AG20443 (cell line): ENCODE data around the gene TAMM41.
"Not testable (repeated sequence)": the region's sequence is repeated elsewhere in the genome, so short reads cannot be mapped to it uniquely, and the experiment has no call there.

Source experiments
- DNase-seq: peaks from one replicate; pipeline ENCODE4 v3.0.0; 2012; ENCODE audit warnings: low spot score, mixed read lengths

Gene TAMM41

DNA sequence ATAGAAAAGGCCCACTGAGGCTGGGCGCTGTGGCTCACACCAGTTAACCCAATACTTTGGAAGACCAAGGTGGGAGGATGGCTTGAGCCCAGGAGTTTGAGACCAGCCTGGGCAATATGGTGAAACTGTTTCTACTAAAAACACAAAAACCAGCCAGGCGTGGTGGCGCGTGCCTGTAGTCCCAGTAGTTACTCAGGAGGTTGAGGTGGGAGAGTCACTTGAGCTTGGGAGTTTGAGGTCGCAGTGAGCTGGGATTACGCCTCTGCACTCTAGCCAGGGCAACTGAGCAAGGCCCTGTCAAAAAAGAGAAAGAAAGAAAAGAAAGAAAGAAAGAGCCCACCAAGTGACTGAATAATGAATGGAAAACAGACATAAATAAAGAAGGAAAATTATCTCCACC lies 32.0 kb downstream of the TAMM41 start:
- DNase-seq, result no peak

DNA sequence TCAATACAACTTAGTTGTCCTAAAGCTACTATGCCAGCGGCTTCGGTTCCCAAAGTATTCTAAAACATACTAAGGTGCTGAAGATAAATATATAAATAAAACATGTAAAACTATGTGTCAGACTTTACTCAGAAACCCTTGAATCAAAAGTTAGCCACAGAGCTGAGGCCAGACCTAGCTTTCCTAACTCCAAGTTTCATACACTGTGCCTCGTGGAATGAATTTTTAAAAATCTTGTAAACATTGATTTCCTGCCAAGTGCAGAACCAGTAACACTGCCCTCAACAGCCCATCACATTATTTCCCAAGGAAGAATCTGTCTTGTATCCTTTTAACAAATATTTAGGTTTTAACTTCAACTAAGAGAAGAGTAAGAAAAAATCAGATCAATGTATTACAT lies 36.4 kb downstream of the TAMM41 start:
- peak; percentile 68 for DNase-seq

DNA sequence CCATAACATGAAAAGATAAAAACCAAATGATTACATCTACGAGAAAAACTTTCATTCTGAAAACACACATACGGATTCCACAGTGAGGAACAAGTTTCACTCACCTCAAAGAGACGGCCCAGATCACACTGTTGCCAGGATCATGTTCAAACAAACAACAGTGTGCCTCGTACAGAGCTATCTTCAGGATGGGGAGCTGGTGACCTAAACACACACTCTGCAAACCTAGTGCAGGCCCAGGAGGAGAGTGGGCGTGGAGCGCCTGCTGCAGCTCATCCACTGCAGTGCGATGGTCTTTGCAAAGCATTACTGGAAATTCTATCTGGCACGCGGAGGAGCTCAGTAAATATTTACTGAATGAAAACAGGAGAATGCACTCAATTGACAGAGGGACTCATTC lies 38.5 kb downstream of the TAMM41 start:
- DNase-seq, result peak; percentile 43

DNA sequence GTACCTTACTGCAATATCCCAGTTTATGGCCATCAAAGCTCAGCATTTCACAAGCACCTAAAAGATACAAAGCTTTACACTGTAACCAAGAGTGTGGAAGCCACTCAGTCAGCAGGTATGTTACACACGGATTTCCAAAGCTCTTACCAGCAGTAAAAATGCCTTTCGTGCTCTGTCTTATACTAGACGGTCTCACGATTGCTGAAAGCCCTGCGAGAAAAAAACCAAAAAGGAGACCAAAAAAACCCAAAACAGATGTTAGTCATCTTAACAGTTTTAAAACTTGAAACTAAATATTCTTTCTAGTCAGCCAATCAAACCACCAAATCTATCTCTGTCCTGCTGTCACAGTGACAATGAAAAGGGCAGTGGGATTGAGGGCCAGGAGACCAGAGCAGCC lies 39.0 kb downstream of the TAMM41 start:
- peak; percentile 59 for DNase-seq

DNA sequence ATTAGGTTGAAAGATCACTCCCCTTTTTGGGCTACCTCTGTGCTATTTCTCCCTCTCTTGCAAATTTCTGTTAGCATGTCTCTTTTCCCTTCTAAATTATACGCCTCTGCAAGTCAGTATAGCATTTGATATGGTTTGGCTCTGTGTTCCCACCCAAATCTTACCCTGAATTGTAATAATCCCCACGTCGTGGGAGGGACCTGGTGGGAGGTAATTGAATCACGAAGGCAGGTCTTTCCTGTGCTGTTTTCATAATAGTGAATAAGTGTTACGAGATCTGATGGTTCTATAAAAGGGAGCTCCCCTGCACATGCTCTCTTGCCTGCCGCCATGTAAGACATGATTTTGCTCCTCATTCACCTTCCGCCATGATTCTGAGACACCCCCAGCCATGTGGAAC lies 41.0 kb downstream of the TAMM41 start:
- no peak for DNase-seq

DNA sequence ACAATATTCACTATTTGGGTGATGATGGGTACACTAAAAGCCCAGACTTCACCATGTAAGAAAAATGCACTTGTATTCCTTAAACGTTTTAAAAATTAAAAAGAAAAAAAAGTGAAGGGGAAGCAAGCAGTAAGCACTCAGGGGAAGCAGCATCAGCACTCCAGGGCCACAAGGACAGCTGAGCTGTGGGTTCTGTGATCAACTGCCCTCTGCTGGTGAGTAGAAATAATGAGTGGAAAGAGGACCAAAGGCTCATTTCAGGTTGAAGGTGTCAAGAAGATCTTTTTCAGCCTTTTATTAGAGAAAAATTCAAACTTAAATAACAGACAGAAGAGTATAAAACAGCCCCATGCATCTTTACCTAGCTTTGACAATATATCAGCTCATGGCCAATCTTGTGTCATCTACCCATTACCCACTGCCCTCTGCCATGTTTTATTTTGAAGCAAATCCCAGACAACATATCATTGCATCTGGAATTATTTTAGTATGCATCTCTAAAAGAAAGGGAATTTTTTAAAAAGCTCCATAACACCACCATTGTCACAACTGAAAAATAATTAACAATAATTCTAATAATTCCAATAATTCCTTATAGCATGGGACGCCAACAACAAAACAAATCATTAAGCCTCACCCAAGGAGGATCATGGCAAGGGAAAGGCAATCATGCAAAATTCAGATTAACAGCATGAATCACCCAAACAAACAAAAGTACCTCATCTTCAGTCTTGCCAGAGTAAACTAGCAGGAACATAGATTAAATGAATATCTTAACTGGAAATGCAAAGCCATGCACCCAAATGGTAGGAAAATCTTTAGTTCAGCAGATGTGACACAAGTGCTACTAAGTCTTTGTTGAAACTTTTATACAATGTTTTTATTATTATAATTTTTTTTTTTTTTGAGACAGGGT lies 42.5 kb downstream of the TAMM41 start:
- DNase-seq, result peak; percentile 84

DNA sequence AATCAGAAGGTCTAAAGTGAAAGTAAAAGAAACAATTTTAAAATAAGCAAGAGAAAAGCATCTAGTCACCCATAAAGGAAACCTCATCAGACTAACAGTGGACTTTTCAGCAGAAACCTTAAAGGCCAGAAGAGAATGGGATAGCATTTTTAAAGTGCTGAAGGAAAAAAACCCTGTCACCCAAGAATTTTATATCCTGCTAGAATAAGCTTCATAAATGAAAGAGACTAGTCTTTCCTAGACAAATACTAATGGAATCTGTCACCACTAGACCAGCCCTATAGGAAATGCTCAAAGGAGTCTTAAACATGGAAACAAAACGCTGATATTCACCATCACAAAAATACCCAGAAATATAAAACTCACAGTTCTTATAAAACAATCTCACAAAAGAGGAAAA lies 46.9 kb downstream of the TAMM41 start:
- DNase-seq, result no peak

DNA sequence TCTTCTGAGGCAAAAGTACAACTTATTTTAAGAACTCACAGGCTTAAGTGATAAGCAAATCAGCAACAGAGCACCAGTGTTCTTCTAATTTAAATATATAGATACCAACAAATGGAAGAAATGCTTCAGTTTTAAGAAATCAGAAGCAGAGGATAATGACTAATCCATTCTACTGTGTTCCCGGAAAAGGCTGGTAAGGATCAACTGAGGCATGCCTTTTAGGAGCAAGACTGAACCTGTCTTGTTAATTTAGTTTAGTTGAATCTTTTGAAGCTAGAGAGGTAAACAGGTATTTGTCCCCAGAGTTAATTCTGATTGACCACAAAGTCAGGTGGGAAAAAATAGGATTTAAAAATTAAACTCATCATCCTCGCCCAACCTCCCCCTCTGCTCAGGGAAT lies 51.8 kb downstream of the TAMM41 start:
- no peak for DNase-seq

DNA sequence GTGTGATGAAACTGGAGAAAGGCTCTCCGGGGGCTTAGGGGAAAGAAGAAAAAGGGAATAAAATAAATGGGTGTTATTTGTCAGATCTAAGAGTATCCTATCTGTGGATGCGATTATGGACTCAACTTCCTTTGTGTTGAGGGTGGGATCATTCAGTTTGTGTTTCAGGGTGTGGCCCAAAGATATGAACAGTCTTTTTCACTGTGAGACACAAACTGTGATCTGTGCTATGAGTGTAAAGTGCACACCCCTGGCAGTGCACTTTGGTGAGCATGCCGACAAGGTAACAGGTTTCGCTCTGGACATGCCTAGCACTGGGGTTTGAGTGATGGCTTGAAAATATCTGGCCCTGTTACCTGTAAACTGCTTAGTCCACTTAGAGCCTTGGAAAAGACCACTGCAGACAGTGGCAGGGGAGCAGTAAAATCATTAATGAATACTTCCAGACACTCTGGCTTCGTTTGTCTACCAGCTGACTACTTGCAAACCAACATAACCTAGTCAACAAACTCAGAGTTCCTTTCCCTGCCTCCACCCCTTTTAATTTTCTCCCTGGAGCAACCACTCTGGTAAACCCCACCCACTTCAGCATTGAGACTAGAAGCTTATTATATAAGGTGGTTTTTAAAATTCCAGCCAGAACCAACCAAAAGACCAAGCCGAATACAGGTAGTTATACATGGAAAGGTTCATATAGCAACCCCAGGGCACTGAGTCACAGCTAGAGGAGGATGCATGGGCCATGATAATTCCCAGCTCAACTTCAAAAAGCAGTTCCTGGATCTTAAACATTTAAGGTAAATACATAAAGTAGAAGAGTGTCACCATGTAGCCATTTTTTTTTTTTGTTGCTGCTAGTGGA lies 55.1 kb downstream of the TAMM41 start:
- DNase-seq, result no peak

DNA sequence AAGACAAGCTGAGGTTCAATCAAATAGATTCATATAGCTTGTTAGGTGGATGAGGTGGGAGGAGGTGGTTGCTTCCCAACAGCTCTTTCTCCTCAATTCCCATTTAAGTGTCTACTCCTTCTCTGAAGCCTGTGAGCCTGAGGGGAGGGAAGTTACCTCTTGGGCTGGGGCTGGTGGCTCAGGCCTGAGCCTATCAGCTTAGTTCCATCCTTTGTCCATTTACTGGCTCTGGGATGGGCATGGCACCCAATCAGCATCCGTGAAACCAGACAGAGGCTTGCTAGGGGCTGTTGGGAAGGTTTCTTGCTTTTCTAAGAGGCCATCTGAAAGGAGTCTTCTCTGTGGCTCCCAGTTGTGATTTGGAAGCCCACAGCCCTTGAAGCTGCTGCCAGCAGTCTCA lies 57.3 kb downstream of the TAMM41 start:
- no peak for DNase-seq

DNA sequence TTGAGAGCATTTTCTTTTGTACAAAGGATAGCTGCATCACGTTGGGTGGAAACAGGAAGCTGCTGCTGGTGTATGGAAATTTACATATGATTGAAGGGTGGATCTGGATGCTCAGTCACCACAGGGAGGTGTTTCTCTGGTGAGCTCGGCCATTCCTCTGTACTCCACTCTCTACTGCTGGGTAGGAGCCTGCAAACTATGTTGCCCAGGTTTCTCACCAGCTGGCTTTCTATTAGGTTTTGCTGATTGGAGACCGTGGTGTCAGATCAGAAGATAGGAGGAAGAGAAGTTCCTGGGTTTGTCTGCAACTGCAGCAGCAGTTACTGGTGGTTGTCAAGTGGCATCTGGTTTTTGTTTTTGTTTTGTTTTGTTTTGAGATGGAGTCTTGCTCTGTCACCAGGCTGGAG lies 61.7 kb downstream of the TAMM41 start:
- no peak for DNase-seq

DNA sequence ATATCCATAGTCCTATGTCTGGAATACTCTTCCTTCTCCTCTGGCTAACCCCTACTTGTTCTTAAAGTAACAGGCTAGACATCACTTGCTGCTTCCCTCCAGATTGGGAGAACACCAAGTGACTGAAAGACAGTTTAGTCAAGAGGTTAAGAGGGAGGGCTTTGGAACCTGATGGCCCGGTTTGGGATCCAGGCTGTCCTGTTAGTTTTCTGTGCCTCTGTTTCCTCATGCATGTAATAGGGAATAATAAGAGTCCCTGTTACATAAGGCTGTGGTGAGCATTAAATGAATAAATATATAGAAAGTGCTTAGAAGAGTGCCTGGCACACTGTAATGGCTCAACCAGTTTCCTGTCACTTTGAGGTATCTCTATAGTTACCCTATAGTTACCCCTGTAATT lies 66.3 kb downstream of the TAMM41 start:
- DNase-seq, result no peak

DNA sequence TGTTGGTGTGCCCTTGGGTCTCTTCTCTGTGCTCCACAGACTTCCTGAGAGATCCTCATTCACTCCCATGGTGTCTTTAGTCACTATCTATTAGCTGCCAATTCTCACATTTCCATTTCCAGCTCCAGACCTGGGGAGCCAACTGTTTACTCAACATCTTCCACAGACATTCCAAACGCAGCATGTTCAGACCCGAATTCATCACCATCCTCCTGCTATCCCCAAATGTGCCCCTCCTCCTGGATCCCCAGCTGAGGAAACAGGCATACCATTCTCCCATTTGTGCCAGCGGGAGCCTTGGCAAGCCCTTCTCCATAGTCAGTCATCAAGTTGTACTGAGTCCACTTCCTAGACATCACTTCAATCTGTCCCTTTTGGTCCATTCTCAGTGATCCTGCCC lies 67.1 kb downstream of the TAMM41 start:
- no peak for DNase-seq

DNA sequence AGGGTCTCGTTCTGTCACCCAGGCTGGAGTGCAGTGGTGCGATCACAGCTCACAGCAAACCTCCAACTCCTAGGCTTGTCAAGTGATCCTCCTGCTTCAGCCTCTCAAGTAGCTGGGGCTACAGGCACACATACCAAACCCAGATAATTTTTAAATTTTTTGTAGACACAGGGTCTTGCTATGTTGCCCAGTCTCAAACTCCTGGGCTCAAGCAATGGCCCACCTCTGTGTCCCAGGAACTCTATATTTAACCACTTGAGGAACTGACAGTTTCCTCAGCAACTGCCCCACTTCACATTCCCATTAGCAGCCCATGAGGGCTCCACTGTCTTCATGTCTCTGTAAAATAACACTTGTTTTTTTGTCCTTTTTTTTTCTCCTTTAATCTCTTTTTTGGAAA lies 68.4 kb downstream of the TAMM41 start:
- no peak for DNase-seq

DNA sequence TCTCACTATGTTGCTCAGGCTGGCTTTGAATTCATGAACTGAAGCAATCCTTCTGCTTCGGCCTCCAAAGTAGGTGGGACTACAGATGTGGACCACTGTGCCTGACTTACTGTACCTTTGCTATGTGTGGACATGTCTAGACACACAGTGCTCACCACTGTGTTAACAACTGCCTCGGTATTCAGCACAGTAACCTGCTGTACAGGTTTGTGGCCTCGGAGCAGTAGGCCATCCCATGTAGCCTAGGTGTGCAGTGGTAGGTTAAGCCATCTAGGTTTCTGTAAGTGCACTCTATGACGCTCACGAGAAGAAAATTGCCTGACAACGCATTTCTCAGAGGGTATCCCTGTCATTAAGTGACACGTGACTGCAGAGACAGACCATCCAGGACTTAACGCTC lies 70.3 kb downstream of the TAMM41 start:
- no peak for DNase-seq

DNA sequence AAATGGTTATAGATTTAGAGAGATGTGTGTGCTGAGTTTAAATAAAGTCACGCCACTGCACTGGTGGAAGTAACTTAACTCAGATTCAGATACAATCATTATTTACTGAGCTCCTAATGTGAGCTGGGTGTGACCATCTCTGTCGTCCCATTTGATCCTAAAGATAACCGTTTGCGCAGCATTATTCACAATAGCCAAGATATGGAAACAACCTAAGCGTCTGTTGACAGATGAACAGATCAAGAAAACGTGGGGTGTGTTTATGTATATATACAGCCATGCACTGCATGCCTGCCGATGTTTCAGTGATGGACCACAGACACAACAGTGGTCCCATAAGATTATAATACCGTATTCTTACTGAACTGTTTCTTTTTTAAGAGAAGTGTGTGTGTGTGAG lies 71.2 kb downstream of the TAMM41 start:
- no peak for DNase-seq

DNA sequence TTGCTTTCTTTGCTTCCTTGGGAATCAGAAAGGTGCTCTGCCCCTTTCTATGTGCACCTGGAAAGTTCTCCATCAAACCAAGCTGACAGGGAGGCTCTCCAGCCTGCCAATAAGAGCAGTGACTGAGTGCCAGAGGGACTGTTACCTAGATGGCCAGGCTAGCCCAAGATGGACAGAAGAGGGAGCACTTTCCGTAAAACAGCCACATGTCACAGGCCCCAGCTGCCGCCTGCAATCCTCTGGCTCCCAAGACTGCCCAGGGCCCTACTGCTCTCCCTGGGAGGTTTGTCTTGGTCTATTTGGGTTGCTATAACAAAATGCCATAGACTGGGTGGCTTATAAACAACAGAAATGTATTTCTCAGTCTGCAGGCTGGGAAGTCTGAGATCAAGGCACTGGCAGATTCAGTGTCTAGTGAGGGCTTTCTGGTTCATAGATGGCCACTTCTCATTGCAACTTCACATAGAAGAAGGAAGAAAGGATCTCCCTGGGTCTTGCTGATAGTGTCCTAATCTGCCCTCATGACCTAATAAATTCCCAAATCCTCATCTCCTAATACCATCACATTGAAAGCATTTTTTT lies 72.3 kb downstream of the TAMM41 start:
- peak; percentile 83 for DNase-seq

DNA sequence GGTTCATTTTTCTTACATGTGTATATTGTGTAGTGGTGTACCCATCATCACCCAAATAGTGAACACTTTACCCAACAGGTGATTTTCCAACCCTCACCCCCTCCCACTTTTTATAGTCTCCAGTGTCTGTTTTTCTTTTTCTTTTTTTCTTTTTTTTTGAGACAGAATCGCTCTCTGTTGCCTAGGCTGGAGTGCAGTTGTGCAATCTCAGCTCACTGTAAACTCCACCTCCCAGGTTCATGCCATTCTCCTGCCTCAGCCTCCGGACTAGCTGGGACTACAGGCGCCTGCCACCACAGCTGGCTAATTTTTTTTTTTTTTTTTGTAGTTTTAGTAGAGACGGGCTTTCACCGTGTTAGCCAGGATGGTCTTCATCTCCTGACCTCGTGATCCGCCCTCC lies 74.8 kb downstream of the TAMM41 start:
- DNase-seq, result not testable (repeated sequence)

DNA sequence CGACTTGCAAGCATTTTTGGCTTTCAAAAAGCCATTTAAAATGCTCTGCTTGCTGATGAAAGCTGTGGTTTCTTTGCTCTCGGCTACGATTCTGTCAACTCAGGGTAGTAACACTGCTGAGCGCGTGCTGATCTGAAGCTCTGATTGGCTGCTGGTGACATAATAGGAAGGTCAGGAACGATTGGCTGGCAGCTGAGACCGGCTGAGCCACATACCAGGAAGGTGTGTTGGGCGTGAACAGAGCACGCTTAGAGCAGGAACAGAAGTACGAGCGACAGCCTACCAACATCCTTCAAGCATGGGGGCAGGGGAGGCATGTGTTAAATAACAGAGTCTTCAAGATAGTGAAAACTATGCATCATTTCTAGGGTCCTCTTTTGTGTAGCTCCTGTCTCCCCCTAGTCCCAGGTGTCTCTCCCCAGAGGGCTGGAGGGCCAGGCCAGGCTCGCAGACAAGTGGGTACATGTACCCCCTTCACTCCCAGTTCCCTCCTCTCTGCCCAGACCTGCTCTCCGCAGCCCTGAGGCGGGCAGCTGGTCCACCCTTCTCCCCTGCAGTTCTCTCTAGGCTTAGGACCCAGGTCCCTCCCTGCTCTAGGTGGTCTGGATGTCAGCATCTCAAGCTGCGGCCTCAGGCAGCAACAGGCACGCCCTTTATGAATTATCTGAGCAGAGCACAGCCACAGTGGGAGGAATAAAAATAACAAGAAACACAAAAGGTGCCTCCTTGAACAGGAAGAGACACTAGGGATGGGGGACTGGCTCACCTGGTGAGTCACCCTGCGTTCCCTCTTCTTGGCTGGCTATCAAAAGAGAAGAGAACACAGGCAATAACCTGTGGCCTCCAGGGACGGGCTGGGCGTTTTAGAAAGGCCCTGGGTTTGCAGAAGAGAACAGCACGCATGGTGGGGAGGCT lies 76.0 kb downstream of the TAMM41 start:
- peak; percentile 95 for DNase-seq

DNA sequence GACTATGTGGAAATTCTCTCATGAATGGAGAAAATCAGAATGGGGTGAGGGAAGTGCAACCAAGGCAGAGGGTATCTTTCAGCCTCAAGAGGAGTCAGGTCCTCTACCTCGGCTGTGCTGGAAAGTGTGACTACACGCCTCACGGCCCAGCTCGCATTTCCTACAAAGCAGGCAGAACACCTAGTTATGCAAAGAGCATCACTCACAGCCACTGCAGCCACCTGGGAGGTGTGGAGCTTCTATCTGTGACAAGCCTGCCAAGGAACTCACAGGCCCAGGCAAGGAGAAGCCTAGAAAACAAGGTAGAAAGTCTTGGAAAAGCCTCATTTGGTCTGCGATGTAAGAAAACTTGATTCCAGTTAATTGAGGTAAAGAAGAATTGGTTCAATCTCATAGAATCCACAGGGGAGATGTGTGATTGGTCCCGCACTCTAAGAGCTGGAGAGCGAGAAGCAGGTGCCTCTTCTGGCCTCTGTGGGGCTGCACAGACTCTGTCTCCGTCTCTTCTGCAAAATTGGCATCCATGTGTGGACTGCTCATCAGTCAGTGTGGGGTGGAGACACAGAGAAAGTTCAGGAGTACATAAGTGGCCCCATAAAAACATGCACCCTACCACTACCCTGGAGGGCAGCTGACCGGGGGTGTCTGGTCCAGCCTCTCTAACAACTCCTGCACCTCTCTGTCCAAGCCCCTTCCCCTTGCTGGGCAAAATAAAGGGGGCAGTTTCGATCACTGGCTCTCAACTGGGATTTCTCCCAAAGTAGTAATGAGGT lies 76.8 kb downstream of the TAMM41 start:
- peak; percentile 29 for DNase-seq

DNA sequence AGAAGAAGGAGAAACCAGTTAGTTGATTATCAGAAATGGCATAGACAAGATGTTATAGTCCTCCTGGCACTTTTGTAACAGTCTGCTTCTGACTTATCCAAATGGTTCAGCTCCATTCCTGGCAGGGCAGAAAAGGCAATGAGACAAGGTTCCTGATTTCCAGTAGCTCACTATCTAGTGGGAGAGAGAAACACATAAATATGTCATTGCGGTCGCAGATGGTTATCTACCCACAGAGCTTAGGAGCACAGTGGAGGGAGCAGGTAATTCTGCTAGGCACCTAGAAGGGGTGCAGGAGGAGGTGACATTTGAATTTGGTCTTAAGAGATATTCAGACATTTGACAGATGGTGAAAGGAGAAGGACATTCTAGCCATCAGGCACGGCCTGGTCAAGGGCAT lies 78.1 kb downstream of the TAMM41 start:
- no peak for DNase-seq
